SJSA1 (cell line): Measurements from ENCODE around the gene ESYT2. TPM values are rescaled to one million over a fixed set of nuclear protein-coding genes. Genes with fewer than 3 reads are reported as not detected.

Experiments used
- DNase-seq, 2 experiments: peaks; one replicate each; pipeline ENCODE4 v3.0.0-alpha.2; 2015 to 2020; ENCODE audit warnings: low spot score in 2 of 2, low read depth in 1 of 2
- H3K27ac ChIP-seq: fragments of 250-450 bp; sonication (Bioruptor Pico); 2 replicates; pipeline ENCODE4 v1.5.1; 2020; ENCODE audit warnings: mild to moderate bottlenecking, moderate library complexity
- H3K27me3 ChIP-seq: fragments of 250-450 bp; sonication (Bioruptor Pico); replicated peaks from 2 replicates; pipeline ENCODE4 v1.5.1; 2020; ENCODE audit warnings: mild to moderate bottlenecking, moderate library complexity
- H3K36me3 ChIP-seq: fragments of 250-450 bp; sonication (Bioruptor Pico); 2 replicates; pipeline ENCODE4 v1.5.1; 2020; ENCODE audit warnings: mild to moderate bottlenecking
- H3K4me1 ChIP-seq: fragments of 250-450 bp; sonication (Bioruptor Pico); replicated peaks from 2 replicates; pipeline ENCODE4 v1.6.1; 2021; ENCODE audit warnings: mild to moderate bottlenecking
- H3K4me3 ChIP-seq: fragments of 250-450 bp; sonication (Bioruptor Pico); 2 replicates; pipeline ENCODE4 v1.5.1; 2020; ENCODE audit warnings: mild to moderate bottlenecking
- H3K9me3 ChIP-seq: fragments of 250-450 bp; sonication (Bioruptor Pico); replicated peaks from 2 replicates; pipeline ENCODE4 v1.5.1; 2020; ENCODE audit warnings: mild to moderate bottlenecking
- total RNA-seq: library from RNA; depleted of rRNA; stranded (reverse); fragments of >200 nt; shearing (Covaris generic); gene quantifications from 2 replicates; pipeline ENCODE4 v1.2.3, GENCODE V29; 2014

Gene ESYT2
- total RNA-seq, 1 experiment from 2014 or later, result 89.6 TPM

- Histone ChIP-seq H3K27ac (peak overlapping the region; percentile 33), H3K4me3 (no peak overlapping the region), H3K9me3 (no peaks in the 10 kb centered on the region), H3K27me3 (no peaks in the 10 kb centered on the region), H3K4me1 (peaks cover 23% of the 10 kb centered on the region), H3K36me3 (peaks cover 55% of the 10 kb centered on the region)
- peak; percentile 58 to 64 for DNase-seq
These were observed 88.5 kb downstream of the ESYT2 start for GRCh38 chr7:158740657-158741293.

DNA sequence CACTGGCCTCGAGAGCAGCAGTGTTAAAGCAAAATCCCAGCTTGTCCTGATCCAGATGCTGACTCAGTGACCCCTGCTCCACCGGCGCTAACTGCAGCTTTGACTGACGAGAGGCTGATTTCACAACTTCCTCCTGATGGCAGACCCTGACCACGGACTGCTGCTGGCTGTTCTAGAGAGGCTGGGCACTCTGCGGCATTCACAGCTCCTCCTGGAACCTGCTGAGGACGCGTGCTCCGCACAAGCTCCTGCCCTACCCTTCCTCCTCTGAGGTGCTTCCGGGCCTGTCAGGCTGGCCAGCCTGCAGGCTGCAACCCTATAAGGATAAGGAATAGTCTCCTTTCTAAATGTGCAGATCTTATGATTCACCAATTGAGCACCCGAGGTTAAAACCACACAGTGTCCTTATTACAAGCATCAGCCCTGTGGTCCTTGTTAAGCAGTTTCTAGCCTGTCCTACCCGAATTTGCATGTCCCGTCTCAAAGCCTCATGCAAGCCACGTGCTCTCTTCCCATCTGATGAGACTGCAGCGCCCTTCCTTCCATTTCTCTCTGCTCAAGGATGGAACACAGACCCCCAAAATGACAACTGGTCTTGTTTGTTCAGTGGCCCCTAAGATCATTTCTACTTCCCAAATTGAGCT lies 89.2 kb downstream of the ESYT2 start:
- H3K27ac ChIP-seq, result peak overlapping the region; percentile 33
- H3K36me3 ChIP-seq, result peaks cover 57% of the 10 kb centered on the region
- H3K27me3 ChIP-seq, result no peaks in the 10 kb centered on the region
- DNase-seq, result peak; percentile 48 to 52
- H3K9me3 ChIP-seq, result no peaks in the 10 kb centered on the region
- peaks cover 23% of the 10 kb centered on the region for H3K4me1 ChIP-seq
- H3K4me3 ChIP-seq, result no peak overlapping the region

DNA sequence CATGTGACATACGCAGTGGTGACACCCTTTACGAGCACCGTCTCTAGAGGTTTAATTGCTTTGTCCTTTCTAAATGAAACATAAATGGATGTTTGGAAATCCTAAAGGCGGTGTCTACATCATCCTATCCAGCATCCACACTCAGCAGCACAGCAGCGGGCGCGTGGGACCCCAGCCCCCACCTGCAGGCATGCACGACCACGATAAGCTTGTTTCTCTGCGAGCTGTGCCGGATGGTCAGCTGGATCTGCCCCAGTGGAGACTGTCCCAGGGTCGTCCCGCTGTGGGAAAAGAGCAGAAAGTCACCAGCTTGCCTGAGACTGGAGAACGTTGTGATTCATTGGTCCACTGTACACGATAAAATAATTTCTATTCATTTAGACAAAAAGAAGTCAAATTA lies 90.5 kb downstream of the ESYT2 start:
- Histone ChIP-seq H3K27ac (no peak overlapping the region), H3K4me1 (peaks cover 23% of the 10 kb centered on the region), H3K4me3 (no peak overlapping the region), H3K9me3 (no peaks in the 10 kb centered on the region), H3K36me3 (peaks cover 70% of the 10 kb centered on the region), H3K27me3 (no peaks in the 10 kb centered on the region)
- peak in 1 of 2 experiments; percentile 29 for DNase-seq

DNA sequence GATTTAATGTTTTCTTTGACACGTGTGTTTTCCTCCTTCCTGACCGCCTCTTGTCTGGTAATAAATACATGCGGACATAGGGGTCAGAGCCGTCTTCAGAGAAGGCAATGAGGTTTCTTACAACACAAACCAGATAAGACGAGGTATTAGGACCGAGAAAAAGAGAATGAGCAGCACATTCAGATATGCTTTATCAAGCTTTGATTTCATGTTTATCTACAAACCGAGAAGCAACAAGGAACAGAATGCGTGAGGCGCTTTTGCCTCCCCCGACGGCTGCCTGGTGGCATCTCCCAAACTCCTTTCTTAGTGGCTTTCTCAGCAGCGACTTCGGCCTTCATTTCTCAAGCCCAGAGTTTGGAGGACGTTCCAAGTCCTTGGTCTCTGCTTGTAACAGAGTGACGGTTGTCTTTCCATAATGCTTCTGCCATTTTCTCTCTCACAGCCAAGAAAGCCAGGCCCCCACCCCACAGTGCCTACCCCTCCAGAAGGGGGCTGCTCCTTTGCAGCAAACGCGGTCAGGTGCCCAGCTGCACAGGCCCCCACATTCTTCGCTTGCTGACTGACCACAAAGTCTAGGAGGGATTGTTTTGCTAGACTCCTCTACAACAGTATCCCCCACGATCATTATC lies 92.1 kb downstream of the ESYT2 start:
- no peak overlapping the region for H3K4me3 ChIP-seq
- H3K4me1 ChIP-seq, result peaks cover 23% of the 10 kb centered on the region
- H3K36me3 ChIP-seq, result peaks cover 71% of the 10 kb centered on the region
- no peak overlapping the region for H3K27ac ChIP-seq
- no peaks in the 10 kb centered on the region for H3K27me3 ChIP-seq
- H3K9me3 ChIP-seq, result no peaks in the 10 kb centered on the region
- peak in 1 of 2 experiments; percentile 21 for DNase-seq

DNA sequence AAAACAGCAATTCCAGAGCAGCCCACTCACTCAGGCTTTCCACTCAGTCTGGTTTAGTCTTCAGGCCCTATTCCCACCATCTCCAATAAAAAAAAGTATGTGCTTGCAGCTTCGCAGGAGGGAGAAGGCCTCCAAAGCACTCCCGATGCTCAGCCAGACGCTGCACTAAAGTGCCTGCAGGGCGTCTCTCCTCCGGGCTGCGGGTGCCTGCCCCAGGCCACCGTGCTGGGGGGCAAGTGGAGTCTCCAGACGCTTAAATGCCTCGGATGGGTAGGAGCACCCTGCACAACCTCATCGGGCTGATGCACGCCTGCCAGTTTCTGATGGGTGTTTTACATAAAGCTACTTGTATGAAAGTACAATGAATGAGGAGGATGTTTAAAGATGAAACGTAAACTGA lies 93.4 kb downstream of the ESYT2 start:
- Histone ChIP-seq H3K27me3 (no peaks in the 10 kb centered on the region), H3K4me1 (peaks cover 16% of the 10 kb centered on the region), H3K4me3 (no peak overlapping the region), H3K36me3 (peaks cover 64% of the 10 kb centered on the region), H3K9me3 (no peaks in the 10 kb centered on the region), H3K27ac (no peak overlapping the region)
- peak in 1 of 2 experiments; percentile 22 for DNase-seq

DNA sequence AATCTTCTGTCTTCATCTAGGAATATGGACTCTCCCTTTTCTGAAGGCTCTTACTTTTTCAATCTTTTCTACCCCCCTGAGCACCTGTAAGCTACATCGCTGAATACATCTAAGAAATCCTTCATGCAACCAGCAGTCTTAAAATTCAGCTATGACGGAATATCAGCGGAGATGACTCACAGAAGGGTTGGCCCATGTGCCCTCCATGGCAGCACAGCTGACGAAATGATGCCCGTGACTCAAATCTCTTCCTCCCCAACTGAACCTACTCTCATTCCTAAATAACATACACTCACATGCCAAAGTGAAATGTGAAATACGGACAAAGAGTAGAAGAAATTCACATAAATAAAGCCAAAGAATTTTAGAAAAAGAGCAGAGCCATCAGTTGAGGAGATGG lies 94.4 kb downstream of the ESYT2 start:
- Histone ChIP-seq H3K4me1 (peaks cover 5% of the 10 kb centered on the region), H3K36me3 (peaks cover 61% of the 10 kb centered on the region), H3K27me3 (no peaks in the 10 kb centered on the region), H3K27ac (no peak overlapping the region), H3K4me3 (no peak overlapping the region), H3K9me3 (no peaks in the 10 kb centered on the region)
- no peak for DNase-seq

GRCh38 chr7:158733775-158734494 lies 95.4 kb downstream of the ESYT2 start:
- no peak overlapping the region for H3K27ac ChIP-seq
- no peak for DNase-seq
- no peaks in the 10 kb centered on the region for H3K27me3 ChIP-seq
- H3K4me3 ChIP-seq, result no peak overlapping the region
- H3K36me3 ChIP-seq, result peaks cover 52% of the 10 kb centered on the region
- H3K4me1 ChIP-seq, result no peaks in the 10 kb centered on the region
- no peaks in the 10 kb centered on the region for H3K9me3 ChIP-seq

GRCh38 chr7:158733220-158733519 lies 96.1 kb downstream of the ESYT2 start:
- Histone ChIP-seq H3K9me3 (no peaks in the 10 kb centered on the region), H3K27me3 (no peaks in the 10 kb centered on the region), H3K4me1 (no peaks in the 10 kb centered on the region)

DNA sequence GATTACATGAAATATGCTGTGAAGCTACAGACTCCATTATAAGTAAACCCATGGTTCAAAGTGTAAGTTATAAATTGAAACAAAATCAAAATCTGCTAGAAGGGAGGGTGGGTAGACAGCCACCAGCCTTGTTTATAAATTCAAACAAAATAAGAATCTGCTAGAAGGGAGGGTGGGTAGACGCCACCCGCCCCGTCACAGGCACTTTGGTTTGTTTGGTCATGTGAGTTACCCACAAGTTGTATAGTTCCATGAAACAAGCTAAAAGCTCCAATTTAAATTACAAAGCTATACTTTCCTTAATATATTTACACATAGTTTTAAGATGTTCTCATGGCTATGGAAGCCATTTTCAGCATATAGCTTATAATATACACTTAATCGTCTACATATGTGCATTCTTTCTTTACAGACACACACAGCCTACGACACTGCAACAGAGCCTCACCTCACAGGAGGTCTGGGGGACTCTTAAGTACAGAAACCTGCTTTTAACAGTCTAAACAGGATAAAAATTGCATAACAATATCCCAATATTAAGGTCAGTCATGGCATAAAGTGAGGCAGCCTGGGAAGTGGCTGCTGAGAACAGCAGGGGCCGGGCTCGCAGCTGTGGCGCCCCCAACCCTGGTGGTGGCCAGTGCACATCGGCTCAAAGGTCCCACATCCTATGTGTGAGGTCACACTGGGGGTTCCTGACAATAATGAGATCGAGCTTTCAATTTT lies 96.7 kb downstream of the ESYT2 start:
- H3K27me3 ChIP-seq, result no peaks in the 10 kb centered on the region
- no peak for DNase-seq
- H3K27ac ChIP-seq, result no peak overlapping the region
- no peaks in the 10 kb centered on the region for H3K9me3 ChIP-seq
- no peak overlapping the region for H3K4me3 ChIP-seq
- H3K4me1 ChIP-seq, result no peaks in the 10 kb centered on the region
- H3K36me3 ChIP-seq, result peaks cover 42% of the 10 kb centered on the region

More at GRCh38 chr7:158733220-158733519, 96.1 kb downstream of the ESYT2 start:
- H3K4me3 ChIP-seq, result no peak overlapping the region
- peaks cover 45% of the 10 kb centered on the region for H3K36me3 ChIP-seq
- no peak for DNase-seq
- H3K27ac ChIP-seq, result no peak overlapping the region

- Histone ChIP-seq H3K27ac (no peak overlapping the region), H3K27me3 (no peaks in the 10 kb centered on the region), H3K4me3 (no peak overlapping the region), H3K36me3 (peaks cover 33% of the 10 kb centered on the region), H3K4me1 (no peaks in the 10 kb centered on the region), H3K9me3 (no peaks in the 10 kb centered on the region)
- no peak for DNase-seq
These were observed 97.5 kb downstream of the ESYT2 start for GRCh38 chr7:158731761-158732160.

DNA sequence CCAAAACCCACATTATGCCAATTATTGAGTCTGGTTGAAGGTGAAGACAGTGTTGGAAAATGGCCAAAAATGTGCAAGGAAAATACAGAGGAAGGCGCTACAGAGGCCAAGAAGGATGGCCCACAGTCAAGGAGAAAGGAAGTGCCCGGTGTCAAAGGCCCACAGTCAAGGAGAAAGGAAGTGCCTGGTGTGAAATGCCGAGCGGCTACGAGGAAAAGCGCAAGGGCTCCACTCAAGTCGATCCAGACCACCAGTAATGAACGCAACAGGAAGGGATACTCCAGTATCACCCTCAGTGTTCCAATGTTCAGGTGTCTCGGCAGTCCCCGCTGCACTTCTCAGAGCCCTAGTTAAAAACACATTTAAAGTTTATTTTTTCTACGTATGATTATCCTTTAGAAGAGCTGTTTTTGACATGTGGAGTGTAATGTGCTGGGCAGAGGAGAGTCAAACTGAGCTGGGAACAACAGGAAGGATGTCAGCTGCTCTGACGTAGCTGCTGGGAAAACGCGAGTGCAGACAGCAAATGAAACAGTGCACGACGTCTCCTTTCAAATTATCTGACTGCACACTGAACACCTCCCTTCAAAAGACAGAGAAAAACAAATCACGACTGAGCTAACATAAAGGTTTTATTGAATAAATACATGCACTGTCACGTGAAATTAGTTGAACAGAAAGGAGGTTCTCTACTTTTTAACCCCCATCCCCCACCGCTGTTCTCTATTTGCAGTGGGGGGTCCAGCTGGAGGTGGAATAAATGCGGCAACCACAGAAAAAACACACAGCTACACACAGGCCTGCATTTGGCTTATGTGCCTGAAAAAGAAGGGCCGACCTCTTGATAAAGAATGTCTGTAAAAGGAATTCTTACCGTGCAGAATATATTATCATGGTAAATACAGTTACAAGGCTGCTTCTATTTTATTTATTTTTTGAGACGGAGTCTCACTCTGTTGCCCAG lies 98.6 kb downstream of the ESYT2 start:
- Histone ChIP-seq H3K36me3 (peaks cover 31% of the 10 kb centered on the region), H3K4me3 (no peak overlapping the region), H3K9me3 (no peaks in the 10 kb centered on the region), H3K4me1 (no peaks in the 10 kb centered on the region), H3K27ac (no peak overlapping the region), H3K27me3 (no peaks in the 10 kb centered on the region)
- DNase-seq, result no peak

DNA sequence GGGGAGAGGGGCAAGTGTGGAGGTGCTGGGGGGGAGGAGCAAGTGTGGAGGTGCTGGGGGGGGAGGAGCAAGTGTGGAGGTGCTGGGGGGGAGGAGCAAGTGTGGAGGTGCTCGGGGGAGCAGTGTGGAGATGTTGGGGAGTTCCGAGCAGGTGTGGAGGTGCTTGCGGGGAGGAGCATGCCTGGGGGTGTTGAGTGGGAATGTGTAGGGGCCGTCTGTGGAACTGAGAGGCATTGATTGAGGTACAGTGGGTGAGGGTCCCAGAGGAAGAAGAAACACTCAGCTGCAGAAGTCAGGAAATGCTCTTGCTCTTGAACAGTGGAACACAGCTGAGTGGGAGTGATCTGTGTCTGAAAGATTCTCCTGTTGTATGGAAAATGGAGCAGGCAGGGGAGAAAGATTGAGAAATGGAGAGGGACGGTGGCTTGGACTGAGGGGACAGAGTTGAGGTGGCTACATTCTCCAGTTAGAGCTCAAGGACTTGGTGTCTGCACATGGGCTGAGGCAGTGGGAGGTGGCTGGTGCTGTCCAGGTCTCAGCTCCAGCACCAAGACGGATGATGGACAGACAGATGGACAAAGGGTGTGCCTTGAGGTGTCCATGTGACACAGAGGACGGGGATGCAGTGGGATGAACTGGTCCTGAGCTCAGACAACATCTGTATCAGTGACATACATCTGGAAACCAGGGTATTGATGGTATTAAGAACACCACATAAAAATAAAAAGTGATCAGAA lies 99.5 kb downstream of the ESYT2 start:
- Histone ChIP-seq H3K9me3 (no peaks in the 10 kb centered on the region), H3K4me3 (no peak overlapping the region), H3K27ac (no peak overlapping the region), H3K36me3 (peaks cover 22% of the 10 kb centered on the region), H3K27me3 (no peaks in the 10 kb centered on the region), H3K4me1 (no peaks in the 10 kb centered on the region)
- DNase-seq, result no peak
